ENCODE measurements around the gene DAGLA.

The DAGLA gene

DNA sequence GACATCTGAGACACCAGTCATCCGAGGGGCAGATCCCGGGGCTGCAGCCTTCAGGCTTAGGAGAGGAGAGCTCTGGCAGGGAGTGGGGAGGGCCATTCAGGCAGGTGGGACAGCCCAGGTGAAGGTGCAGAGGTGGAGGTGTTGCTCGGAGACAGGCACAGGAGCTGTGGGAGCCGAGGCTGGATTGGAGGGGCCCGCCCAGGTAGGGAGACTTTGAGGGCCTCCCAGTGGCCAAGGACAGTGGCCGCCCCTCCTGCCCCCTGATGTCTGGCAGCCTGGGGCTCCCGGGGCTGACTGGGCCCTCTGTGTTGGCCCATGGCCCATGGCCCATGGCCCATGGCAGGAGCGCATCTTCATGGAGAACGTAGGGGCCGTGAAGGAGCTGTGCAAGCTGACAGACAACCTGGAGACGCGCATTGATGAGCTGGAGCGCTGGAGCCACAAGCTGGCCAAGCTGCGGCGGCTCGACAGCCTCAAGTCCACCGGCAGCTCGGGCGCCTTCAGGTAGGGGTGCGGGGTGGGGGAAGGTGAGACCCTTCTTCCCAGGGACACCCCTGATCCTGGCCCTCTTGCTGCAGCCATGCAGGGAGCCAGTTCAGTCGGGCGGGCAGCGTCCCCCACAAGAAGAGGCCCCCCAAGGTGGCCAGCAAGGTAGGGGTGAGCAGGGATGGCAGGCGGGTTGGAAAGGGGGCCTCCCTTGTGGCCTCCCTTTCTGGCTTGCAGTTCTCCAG, 98.9 kb downstream of the DAGLA start:
- POLR2A ChIA-PET: interaction anchor here (1.2 to 1.7 kb wide), 2 partner anchors 11 to 13 kb away, joined by 4 to 10 read pairs; partner anchors contain the start of genes FEN1 and TMEM258
- CTCF ChIA-PET: interaction anchor here (1.0 to 1.2 kb wide), 2 partner anchors 32 to 35 kb away, joined by 3 read pairs; no protein-coding TSS in a partner anchor
- DNase-seq (ENCODE audit: extremely low spot score): no peak
- no peak for TF ChIP-seq ZNF384 (IDR thresholded peaks at IDR 0.05)
- no peak for TF ChIP-seq LEF1 (IDR thresholded peaks at IDR 0.05; ENCODE audit: borderline replicate concordance)
- TF ChIP-seq SUZ12 (IDR thresholded peaks at IDR 0.05): no peak
- no peak for TF ChIP-seq SP1 (IDR thresholded peaks at IDR 0.05)
- TF ChIP-seq TARDBP (IDR thresholded peaks at IDR 0.05): no peak

DNA sequence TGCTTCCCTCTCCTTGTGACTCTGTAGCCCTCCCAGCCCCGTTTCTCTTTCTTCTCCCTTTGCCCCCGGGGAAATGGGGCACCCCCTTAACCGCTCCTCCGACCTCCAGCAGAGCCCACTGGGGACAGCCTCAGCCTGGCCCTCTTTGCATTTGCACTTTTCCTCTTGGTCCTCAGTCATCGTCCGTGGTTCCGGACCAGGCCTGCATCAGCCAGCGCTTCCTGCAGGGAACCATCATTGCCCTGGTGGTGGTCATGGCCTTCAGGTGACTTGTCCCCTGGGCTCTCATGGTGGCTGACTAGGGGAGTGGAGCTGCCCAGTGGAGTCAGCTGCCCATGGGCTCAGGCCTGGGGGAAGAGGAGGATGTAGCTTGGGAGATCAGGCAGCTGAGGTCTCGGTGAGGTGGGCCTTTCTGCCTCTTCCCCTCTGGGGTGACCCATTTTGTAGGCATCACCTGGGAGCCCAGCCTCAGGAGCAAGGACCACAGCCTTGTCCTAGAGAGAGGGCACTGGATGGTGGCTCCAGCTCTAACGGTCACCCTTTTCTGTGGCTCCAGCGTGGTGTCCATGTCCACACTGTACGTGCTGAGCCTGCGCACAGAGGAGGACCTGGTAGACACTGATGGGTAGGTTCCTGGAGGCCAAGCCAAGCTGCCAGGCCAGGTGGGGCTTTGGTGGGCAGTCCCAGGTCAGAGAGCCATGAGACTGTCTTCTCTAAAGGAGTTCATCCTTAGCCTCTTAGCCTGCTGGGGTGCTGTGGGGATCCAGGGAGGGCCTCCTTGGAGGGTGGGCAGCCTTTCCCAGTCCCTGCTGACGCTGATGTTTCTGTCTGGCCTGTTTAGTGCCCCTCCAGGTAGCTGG, 99.7 kb downstream of the DAGLA start:
- no peak for DNase-seq (ENCODE audit: extremely low spot score)
- ChIA-PET CTCF (interaction anchor here (0.9 to 1.3 kb wide), 4 partner anchors 28 to 36 kb away, joined by 3 to 6 read pairs (median 4); no protein-coding TSS in a partner anchor), POLR2A (interaction anchor here (0.6 to 1.7 kb wide), 3 partner anchors 10 to 112 kb away, joined by 3 to 10 read pairs (median 4); partner anchors contain the start of genes FEN1 and TMEM258)
- TF ChIP-seq HDGF (IDR thresholded peaks at IDR 0.05; ENCODE audit: borderline replicate concordance) (no peak), FOXM1 (IDR thresholded peaks at IDR 0.05; ENCODE audit: borderline replicate concordance) (no peak), LEF1 (IDR thresholded peaks at IDR 0.05; ENCODE audit: borderline replicate concordance) (no peak), SP1 (IDR thresholded peaks at IDR 0.05) (no peak), L3MBTL2 (conservative IDR thresholded peaks at IDR 0.05) (no peak), BHLHE40 (IDR thresholded peaks at IDR 0.05; ENCODE audit: borderline replicate concordance) (no peak), NFRKB (IDR thresholded peaks at IDR 0.05) (no peak), ZNF384 (IDR thresholded peaks at IDR 0.05) (no peak), SUZ12 (IDR thresholded peaks at IDR 0.05) (no peak), FOXK2 (IDR thresholded peaks at IDR 0.05) (no peak), ARNT (IDR thresholded peaks at IDR 0.05) (no peak), CTBP1 (IDR thresholded peaks at IDR 0.05; ENCODE audit: borderline replicate concordance) (no peak), TARDBP (IDR thresholded peaks at IDR 0.05) (no peak), FOXA1 (IDR thresholded peaks at IDR 0.05) (no peak), ELF4 (IDR thresholded peaks at IDR 0.05) (no peak)
- TF ChIP-seq, protein P1, sequence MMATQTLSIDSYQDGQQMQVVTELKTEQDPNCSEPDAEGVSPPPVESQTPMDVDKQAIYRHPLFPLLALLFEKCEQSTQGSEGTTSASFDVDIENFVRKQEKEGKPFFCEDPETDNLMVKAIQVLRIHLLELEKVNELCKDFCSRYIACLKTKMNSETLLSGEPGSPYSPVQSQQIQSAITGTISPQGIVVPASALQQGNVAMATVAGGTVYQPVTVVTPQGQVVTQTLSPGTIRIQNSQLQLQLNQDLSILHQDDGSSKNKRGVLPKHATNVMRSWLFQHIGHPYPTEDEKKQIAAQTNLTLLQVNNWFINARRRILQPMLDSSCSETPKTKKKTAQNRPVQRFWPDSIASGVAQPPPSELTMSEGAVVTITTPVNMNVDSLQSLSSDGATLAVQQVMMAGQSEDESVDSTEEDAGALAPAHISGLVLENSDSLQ (IDR thresholded peaks at IDR 0.05): no peak

DNA sequence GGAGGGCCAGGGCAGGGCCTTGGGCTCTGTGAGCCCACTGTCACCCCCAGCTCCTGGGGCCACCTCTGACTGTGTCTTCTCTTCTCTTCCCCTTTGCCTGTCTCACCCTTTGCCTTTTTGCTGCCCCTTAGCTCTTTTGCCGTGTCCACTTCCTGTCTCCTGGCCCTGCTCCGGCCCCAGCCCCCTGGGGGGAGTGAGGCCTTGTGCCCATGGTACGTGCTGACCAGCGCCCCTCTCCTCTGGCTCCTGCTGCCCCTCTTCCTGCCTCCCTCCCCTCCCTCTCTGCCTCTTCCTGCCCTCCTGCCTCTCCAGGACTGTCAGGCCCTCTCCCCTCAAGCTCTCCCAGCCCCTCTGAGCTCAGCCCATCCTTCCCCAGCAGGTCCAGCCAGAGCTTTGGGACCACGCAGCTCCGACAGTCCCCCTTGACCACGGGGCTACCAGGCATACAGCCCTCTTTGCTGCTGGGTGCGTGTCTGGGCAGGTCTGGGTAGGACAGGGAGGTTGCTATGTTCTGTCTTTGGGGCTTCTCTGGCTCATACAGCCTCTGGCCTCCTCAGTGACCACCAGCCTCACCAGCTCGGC, 100.5 kb downstream of the DAGLA start:
- no peak for DNase-seq (ENCODE audit: extremely low spot score)
- ChIA-PET POLR2A (interaction anchor here (1.2 to 1.7 kb wide), 2 partner anchors 10 to 12 kb away, joined by 4 to 10 read pairs; partner anchors contain the start of genes FEN1 and TMEM258), CTCF (interaction anchor here (0.9 to 1.3 kb wide), 3 partner anchors 29 to 37 kb away, joined by 3 to 6 read pairs (median 4); no protein-coding TSS in a partner anchor)
- no peak for TF ChIP-seq HDGF (IDR thresholded peaks at IDR 0.05; ENCODE audit: borderline replicate concordance)
- no peak for TF ChIP-seq TARDBP (IDR thresholded peaks at IDR 0.05)
- no peak for TF ChIP-seq SP1 (IDR thresholded peaks at IDR 0.05)
- TF ChIP-seq CTBP1 (IDR thresholded peaks at IDR 0.05; ENCODE audit: borderline replicate concordance): no peak
- no peak for TF ChIP-seq SUZ12 (IDR thresholded peaks at IDR 0.05)
- TF ChIP-seq BHLHE40 (IDR thresholded peaks at IDR 0.05; ENCODE audit: borderline replicate concordance): no peak
- TF ChIP-seq FOXA1 (IDR thresholded peaks at IDR 0.05): no peak
- TF ChIP-seq NFRKB (IDR thresholded peaks at IDR 0.05): no peak
- no peak for TF ChIP-seq ELF4 (IDR thresholded peaks at IDR 0.05)
- TF ChIP-seq, protein P1 (IDR thresholded peaks at IDR 0.05): no peak
- no peak for TF ChIP-seq ARNT (IDR thresholded peaks at IDR 0.05)
- no peak for TF ChIP-seq LEF1 (IDR thresholded peaks at IDR 0.05; ENCODE audit: borderline replicate concordance)
- no peak for TF ChIP-seq FOXK2 (IDR thresholded peaks at IDR 0.05)
- TF ChIP-seq L3MBTL2 (conservative IDR thresholded peaks at IDR 0.05): no peak
- TF ChIP-seq FOXM1 (IDR thresholded peaks at IDR 0.05; ENCODE audit: borderline replicate concordance): no peak
- no peak for TF ChIP-seq ZNF384 (IDR thresholded peaks at IDR 0.05)

DNA sequence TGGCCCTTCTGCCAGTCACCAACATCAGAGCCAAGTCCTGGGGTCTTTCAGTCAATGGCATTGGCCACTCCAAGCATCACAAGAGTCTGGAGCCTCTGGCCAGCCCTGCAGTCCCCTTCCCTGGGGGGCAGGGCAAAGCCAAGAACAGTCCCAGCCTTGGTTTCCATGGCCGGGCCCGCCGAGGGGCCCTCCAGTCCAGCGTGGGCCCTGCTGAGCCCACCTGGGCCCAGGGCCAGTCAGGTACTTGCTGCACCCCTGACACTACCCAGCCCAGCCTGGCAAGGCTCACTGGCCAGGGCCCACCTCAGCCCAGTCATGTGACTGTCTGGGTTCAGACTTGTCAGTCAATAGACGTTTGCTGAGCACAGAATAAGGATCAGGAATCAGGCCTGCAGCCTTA, 101.4 kb downstream of the DAGLA start:
- TF ChIP-seq, protein P1 (IDR thresholded peaks at IDR 0.05): no peak
- TF ChIP-seq SUZ12 (IDR thresholded peaks at IDR 0.05): no peak
- TF ChIP-seq BHLHE40 (IDR thresholded peaks at IDR 0.05; ENCODE audit: borderline replicate concordance): no peak
- no peak for TF ChIP-seq SP1 (IDR thresholded peaks at IDR 0.05)
- TF ChIP-seq L3MBTL2 (conservative IDR thresholded peaks at IDR 0.05): no peak
- POLR2A ChIA-PET: interaction anchor here (2.7 kb wide), 1 partner anchor 11 kb away, joined by 17 read pairs; the partner anchor contains the start of genes FEN1 and TMEM258
- DNase-seq (ENCODE audit: extremely low spot score): no peak
- CTCF ChIA-PET: no interaction called here

DNA sequence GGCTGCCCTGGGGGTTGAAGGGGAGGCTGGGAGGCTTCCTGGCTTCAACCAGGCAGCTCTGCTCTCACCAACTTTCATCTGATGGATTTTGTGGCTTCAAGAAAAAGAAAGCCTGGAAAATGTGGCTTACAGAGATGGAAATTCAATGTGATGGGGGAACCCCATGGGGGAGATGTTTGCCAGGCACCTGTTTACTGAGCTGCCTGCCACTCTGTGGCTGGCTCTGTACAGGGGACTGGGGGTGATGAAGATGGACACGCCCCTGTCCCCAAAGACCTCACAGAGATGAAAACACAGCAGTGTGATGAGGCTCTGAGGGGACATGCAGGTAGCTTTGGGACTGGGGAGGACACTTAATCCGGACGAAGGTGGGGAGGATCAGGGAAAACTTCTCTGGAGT, 102.1 kb downstream of the DAGLA start:
- ChIA-PET POLR2A (interaction anchor here (0.7 to 2.7 kb wide), 2 partner anchors 10 to 35 kb away, joined by 3 to 17 read pairs; partner anchors contain the start of genes FEN1 and TMEM258), CTCF (interaction anchor here (0.7 kb wide), 1 partner anchor 305 kb away, joined by 3 read pairs; no protein-coding TSS in a partner anchor)
- TF ChIP-seq SP1 (IDR thresholded peaks at IDR 0.05) (no peak), NFRKB (IDR thresholded peaks at IDR 0.05) (no peak), SUZ12 (IDR thresholded peaks at IDR 0.05) (no peak), FOXK2 (IDR thresholded peaks at IDR 0.05) (no peak)
- DNase-seq (ENCODE audit: extremely low spot score): no peak
